Psoas muscle (tissue), 8 donors: ENCODE measurements around the gene HEPN1. TPM values are rescaled to one million over a fixed set of nuclear protein-coding genes. Genes with fewer than 3 reads are reported as not detected.

Experiments
- ATAC-seq, 4 donors: fragments of 200-7000 bp; cut with Tn5 transposase; one replicate each; pipeline ENCODE4 v1.9.1; 2020; ENCODE audit warnings: moderate library complexity in 3 of 4, mild to moderate bottlenecking in 2 of 4
- DNase-seq, 2 donors: peaks; one replicate each; pipeline ENCODE4 v3.0.0-alpha.2; 2020
- H3K27ac ChIP-seq: fragments of 200-600 bp; one replicate; pipeline ENCODE4 v1.8.0; 2022
- H3K27me3 ChIP-seq, 3 donors: fragments of 200-600 bp in 1 of 3; one replicate each; pipeline versions ENCODE4 v1.6.1 to v1.8.0; 2013 to 2022; ENCODE audit warnings: low read length in 2 of 3, mild to moderate bottlenecking in 2 of 3, moderate library complexity in 1 of 3; ENCODE audit not compliant: insufficient read depth in 3 of 3
- H3K36me3 ChIP-seq, 2 donors: fragments of 200-600 bp in 1 of 2; one replicate each; pipeline versions ENCODE4 v1.6.1 to v1.8.0; 2013 to 2022; ENCODE audit warnings: low read depth in 1 of 2, mild to moderate bottlenecking in 1 of 2, moderate library complexity in 1 of 2; ENCODE audit not compliant: insufficient read depth in 1 of 2
- H3K4me1 ChIP-seq: fragments of 200-600 bp; one replicate; pipeline ENCODE4 v1.8.0; 2022
- H3K4me3 ChIP-seq: fragments of 200-600 bp; one replicate; pipeline ENCODE4 v1.8.0; 2022; ENCODE audit warnings: mild to moderate bottlenecking
- H3K9me3 ChIP-seq: fragments of 200-600 bp; one replicate; pipeline ENCODE4 v1.8.0; 2022
- CTCF ChIP-seq: fragments of 200-600 bp; IDR thresholded peaks from one replicate; pipeline ENCODE4 v1.8.0; 2022; ENCODE audit warnings: antibody characterized with exemption
- WGBS, 3 donors: extraction: QIAGEN DNeasy Blood & Tissue Kit; methylation state at CpG; one replicate each; pipeline versions ENCODE4 v1.1.6 to v1.1.7; 2013; 5-methylcytosine and 5-hydroxymethylcytosine counted together
- intact Hi-C, 2 donors: fragments of 100-400 bp; cut with DNase I; formaldehyde crosslinking; loops; one replicate each; pipeline versions ENCODE4 v1.11.0 to v1.14.2; 2022
- polyA plus RNA-seq, 3 donors: library from polyadenylated mRNA; stranded (reverse); fragments of 200-250 nt; gene quantifications; one replicate each; pipeline ENCODE4 v1.2.3, GENCODE V29; 2013
- total RNA-seq, 4 donors: library from RNA; stranded (reverse); fragmentation: NEBNext Ultra II Directional in 2 of 4; extraction: Animal tissue kit (Norgen Biotek cat#: 25700) in 2 of 4; gene quantifications; one replicate each; pipeline versions ENCODE4 v1.2.1 to v1.2.4, GENCODE V29; 2021 to 2023
- donor health status: healthy with polysubstance abuse.
- donor health status: DM: no; HTN: no; CAD: no; lungs with moderate emphysema.
- donor health status: Bipolar disorder and iron deficiency.
- donor health status: healthy.
- donor health status: DM: yes; HTN: yes; CAD: no.
- donor health status: DM: no; HTN: no; CAD: no.
- donor health status: DM: no; HTN: no; CAD: no.
- donor health status: DM: yes; HTN: yes; CAD: no.

Gene HEPN1
- total and polyA plus RNA-seq, 7 donors, result 0.01 to 0.04 TPM; not detected in 5

GRCh38 chr11:124886978-124887666, 31.9 kb upstream of the HEPN1 start:
- peak in 1 of 2 donors; percentile 43 for DNase-seq
- peaks cover 5% of the 10 kb centered on the region for H3K4me1 ChIP-seq
- 86 to 89% (median 86%) methylated on average over 12 of the region's 12 CpGs for WGBS, 3 donors

GRCh38 chr11:124887667-124888013, 31.4 kb upstream of the HEPN1 start:
- no peaks in the 10 kb centered on the region for H3K36me3 ChIP-seq
- ATAC-seq, result no peak
- no peak for TF ChIP-seq CTCF
- H3K9me3 ChIP-seq, result no peaks in the 10 kb centered on the region
- H3K4me3 ChIP-seq, result no peak overlapping the region
- peaks cover 5% of the 10 kb centered on the region for H3K4me1 ChIP-seq
- no peak overlapping the region for H3K27ac ChIP-seq
- intact Hi-C loops, result no loop called here
- H3K27me3 ChIP-seq, result peaks cover 0 to 6% (median 0%) of the 10 kb centered on the region in 3 donors
- no peak for DNase-seq
- 79 to 88% (median 84%) methylated on average over 3 of the region's 3 CpGs for WGBS, 3 donors

More at GRCh38 chr11:124886978-124887666, 31.9 kb upstream of the HEPN1 start:
- no peak for TF ChIP-seq CTCF
- Histone ChIP-seq H3K36me3 (no peaks in the 10 kb centered on the region), H3K9me3 (no peaks in the 10 kb centered on the region), H3K4me3 (no peak overlapping the region), H3K27ac (no peak overlapping the region), H3K27me3 (peaks cover 0 to 6% (median 0%) of the 10 kb centered on the region in 3 donors)
- intact Hi-C loops, result no loop called here
- ATAC-seq, result no peak

- peaks cover 0 to 5% of the 10 kb centered on the region in 2 donors for H3K36me3 ChIP-seq
- H3K9me3 ChIP-seq, result no peaks in the 10 kb centered on the region
- H3K27me3 ChIP-seq, result peaks cover 0 to 6% (median 0%) of the 10 kb centered on the region in 3 donors
- H3K27ac ChIP-seq, result no peak overlapping the region
- ATAC-seq, result no peak
- TF ChIP-seq CTCF, result no peak
- DNase-seq, result no peak
- intact Hi-C loops, result no loop called here
- peaks cover 5% of the 10 kb centered on the region for H3K4me1 ChIP-seq
- 91 to 100% (median 95%) methylated on average over 2 of the region's 2 CpGs for WGBS, 3 donors
- H3K4me3 ChIP-seq, result no peak overlapping the region
These were observed 29.6 kb upstream of the HEPN1 start for GRCh38 chr11:124889191-124890091.

- DNase-seq (no peak), ATAC-seq (no peak)
- H3K27me3 ChIP-seq, result peaks cover 0 to 6% (median 0%) of the 10 kb centered on the region in 3 donors
- WGBS, 3 donors, result 92 to 97% (median 97%) methylated on average over 2 of the region's 2 CpGs
- peaks cover 5% of the 10 kb centered on the region for H3K4me1 ChIP-seq
- H3K9me3 ChIP-seq, result no peaks in the 10 kb centered on the region
- H3K36me3 ChIP-seq, result peaks cover 0 to 5% of the 10 kb centered on the region in 2 donors
- H3K27ac ChIP-seq, result no peak overlapping the region
- intact Hi-C loops, result no loop called here
- H3K4me3 ChIP-seq, result no peak overlapping the region
- TF ChIP-seq CTCF, result no peak
These were observed 28.9 kb upstream of the HEPN1 start for GRCh38 chr11:124890151-124890550.
